MM.1S (cell line): ENCODE measurements around the gene ZNF512.

Experiments
- DNase-seq: peaks from one replicate; pipeline ENCODE4 v3.0.0-alpha.2; 2015
- H2AFZ ChIP-seq: fragments of 300-600 bp; sonication (generic); 2 replicates; pipeline ENCODE4 v1.6.0; 2016; ENCODE audit warnings: antibody characterized with exemption, low read length
- H3F3A ChIP-seq: fragments of 300-600 bp; sonication (generic); 2 replicates; pipeline ENCODE4 v1.6.1; 2016; ENCODE audit warnings: mild to moderate bottlenecking, antibody characterized with exemption, low read length, moderate library complexity, mixed read lengths; ENCODE audit not compliant: insufficient read depth
- H3K27ac ChIP-seq: fragments of 300-600 bp; sonication (generic); 2 replicates; pipeline ENCODE4 v1.5.1; 2016; ENCODE audit warnings: mild to moderate bottlenecking, low read length
- H3K27me3 ChIP-seq: fragments of 300-600 bp; sonication (generic); replicated peaks from 2 replicates; pipeline ENCODE4 v1.6.0; 2016; ENCODE audit warnings: low read length; ENCODE audit not compliant: insufficient read depth
- H3K36me3 ChIP-seq: fragments of 300-600 bp; sonication (generic); replicated peaks from 2 replicates; pipeline ENCODE4 v1.6.1; 2016; ENCODE audit warnings: mild to moderate bottlenecking, low read length, mixed read lengths; ENCODE audit not compliant: insufficient read depth
- H3K4me1 ChIP-seq: fragments of 300-600 bp; sonication (generic); 2 replicates; pipeline ENCODE4 v1.6.1; 2016; ENCODE audit warnings: low read length, mixed read lengths
- H3K4me2 ChIP-seq: fragments of 300-600 bp; sonication (generic); 2 replicates; pipeline ENCODE4 v1.6.0; 2016; ENCODE audit warnings: low read depth, low read length
- H3K4me3 ChIP-seq: fragments of 300-600 bp; sonication (generic); 2 replicates; pipeline ENCODE4 v1.5.1; 2016; ENCODE audit warnings: low read length, mixed read lengths
- H3K79me2 ChIP-seq: fragments of 300-600 bp; sonication (generic); 2 replicates; pipeline ENCODE4 v1.6.1; 2016; ENCODE audit warnings: mixed run types, low read length, mixed read lengths
- H3K9ac ChIP-seq: fragments of 300-600 bp; sonication (generic); 2 replicates; pipeline ENCODE4 v1.6.1; 2016; ENCODE audit warnings: low read length, mixed read lengths
- H3K9me2 ChIP-seq: fragments of 300-600 bp; sonication (generic); replicated peaks from 2 replicates; pipeline ENCODE4 v1.6.1; 2016; ENCODE audit warnings: mild to moderate bottlenecking, low read length, mixed read lengths; ENCODE audit not compliant: insufficient read depth
- H3K9me3 ChIP-seq: fragments of 300-600 bp; sonication (generic); replicated peaks from 2 replicates; pipeline ENCODE4 v1.6.1; 2016; ENCODE audit warnings: mild to moderate bottlenecking, low read length, mixed read lengths; ENCODE audit not compliant: insufficient read depth
- H4K20me1 ChIP-seq: fragments of 300-600 bp; sonication (generic); 2 replicates; pipeline ENCODE4 v1.6.1; 2016; ENCODE audit warnings: mild to moderate bottlenecking, low read length, moderate library complexity, mixed read lengths; ENCODE audit not compliant: insufficient read depth
- EZH2 ChIP-seq: fragments of 300-600 bp; sonication (generic); optimal IDR thresholded peaks from 2 replicates; pipeline ENCODE3; 2017; ENCODE audit warnings: low read depth, mild to moderate bottlenecking, antibody characterized with exemption, low read length, mixed read lengths
- EZH2phosphoT487 ChIP-seq: fragments of 300-600 bp; sonication (generic); IDR thresholded peaks from 2 replicates; pipeline ENCODE4 v1.6.1; 2018; ENCODE audit warnings: antibody characterized with exemption, low read length
- TF ChIP-seq, protein P1 (sequence below): fragments of 300-600 bp; sonication (generic); IDR thresholded peaks from 2 replicates; pipeline ENCODE4 v1.5.1; 2016; ENCODE audit warnings: antibody characterized with exemption, low read length, mixed read lengths

Gene ZNF512

DNA sequence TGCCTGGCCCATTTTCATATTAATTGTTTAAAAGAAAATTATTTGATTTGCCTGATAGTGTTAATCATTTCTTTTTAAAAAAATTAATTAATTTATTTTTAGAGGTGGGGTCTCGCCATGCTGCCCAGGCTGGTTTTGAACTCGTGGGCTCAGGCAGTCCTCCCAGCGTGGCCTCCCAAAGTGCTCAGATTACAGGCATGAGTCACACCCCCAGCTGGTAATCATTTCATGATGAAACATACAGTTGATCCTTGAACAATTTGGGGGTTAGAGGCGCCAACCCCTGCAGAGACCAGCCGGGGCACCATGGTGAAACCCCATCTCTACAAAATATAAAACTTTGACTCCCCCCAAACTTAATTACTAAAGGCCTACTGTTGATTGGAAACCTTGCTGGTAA lies 53.9 kb downstream of the ZNF512 start:
- Histone ChIP-seq H3K79me2 (no peaks in the 10 kb centered on the region), H3K4me2 (no peak overlapping the region), H3K27ac (no peak overlapping the region), H3K9me2 (no peaks in the 10 kb centered on the region), H3F3A (no peaks in the 10 kb centered on the region), H2AFZ (no peak overlapping the region), H3K36me3 (peaks cover 3% of the 10 kb centered on the region), H3K9me3 (no peaks in the 10 kb centered on the region), H3K9ac (no peak overlapping the region), H3K4me3 (no peak overlapping the region), H3K4me1 (no peaks in the 10 kb centered on the region), H4K20me1 (no peaks in the 10 kb centered on the region), H3K27me3 (no peaks in the 10 kb centered on the region)
- TF ChIP-seq, protein P1, sequence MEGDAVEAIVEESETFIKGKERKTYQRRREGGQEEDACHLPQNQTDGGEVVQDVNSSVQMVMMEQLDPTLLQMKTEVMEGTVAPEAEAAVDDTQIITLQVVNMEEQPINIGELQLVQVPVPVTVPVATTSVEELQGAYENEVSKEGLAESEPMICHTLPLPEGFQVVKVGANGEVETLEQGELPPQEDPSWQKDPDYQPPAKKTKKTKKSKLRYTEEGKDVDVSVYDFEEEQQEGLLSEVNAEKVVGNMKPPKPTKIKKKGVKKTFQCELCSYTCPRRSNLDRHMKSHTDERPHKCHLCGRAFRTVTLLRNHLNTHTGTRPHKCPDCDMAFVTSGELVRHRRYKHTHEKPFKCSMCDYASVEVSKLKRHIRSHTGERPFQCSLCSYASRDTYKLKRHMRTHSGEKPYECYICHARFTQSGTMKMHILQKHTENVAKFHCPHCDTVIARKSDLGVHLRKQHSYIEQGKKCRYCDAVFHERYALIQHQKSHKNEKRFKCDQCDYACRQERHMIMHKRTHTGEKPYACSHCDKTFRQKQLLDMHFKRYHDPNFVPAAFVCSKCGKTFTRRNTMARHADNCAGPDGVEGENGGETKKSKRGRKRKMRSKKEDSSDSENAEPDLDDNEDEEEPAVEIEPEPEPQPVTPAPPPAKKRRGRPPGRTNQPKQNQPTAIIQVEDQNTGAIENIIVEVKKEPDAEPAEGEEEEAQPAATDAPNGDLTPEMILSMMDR: no peak
- no peak for TF ChIP-seq EZH2
- TF ChIP-seq EZH2phosphoT487: no peak
- DNase-seq: no peak

DNA sequence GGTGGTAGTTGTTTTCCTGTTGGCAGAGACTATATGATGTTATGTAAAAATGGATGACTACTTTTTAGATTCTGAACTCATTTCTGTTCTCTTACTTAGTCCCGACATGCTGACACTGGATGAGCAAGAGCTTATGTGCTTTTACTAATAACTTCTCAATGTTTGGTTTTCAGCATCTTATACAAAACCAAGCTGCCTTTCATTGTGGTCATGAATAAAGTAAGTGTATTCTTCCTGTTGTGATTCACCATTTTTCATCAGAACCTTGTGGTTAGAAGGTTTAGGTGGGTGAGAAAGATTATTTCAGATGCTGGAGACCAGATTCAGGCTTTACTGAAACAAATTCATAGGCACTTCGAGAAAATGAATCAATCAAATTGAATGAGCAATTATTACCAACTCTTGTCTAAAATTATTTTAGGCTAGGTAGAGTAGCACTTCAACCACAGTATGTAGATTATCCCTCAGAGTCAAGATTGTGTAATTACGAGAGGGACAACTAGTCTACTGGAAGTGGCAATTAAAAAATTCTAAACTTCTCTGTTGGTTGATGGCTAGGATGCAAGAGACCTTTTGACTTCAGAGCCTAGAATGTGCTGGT lies 55.3 kb downstream of the ZNF512 start:
- no peaks in the 10 kb centered on the region for H3K4me1 ChIP-seq
- no peaks in the 10 kb centered on the region for H3F3A ChIP-seq
- TF ChIP-seq EZH2phosphoT487: no peak
- TF ChIP-seq, protein P1: no peak
- no peak for TF ChIP-seq EZH2
- H4K20me1 ChIP-seq: no peaks in the 10 kb centered on the region
- H2AFZ ChIP-seq: no peak overlapping the region
- H3K9me3 ChIP-seq: no peaks in the 10 kb centered on the region
- no peak for DNase-seq
- H3K4me2 ChIP-seq: no peak overlapping the region
- H3K36me3 ChIP-seq: peaks cover 3% of the 10 kb centered on the region; the same call in 1 of the 2 replicates
- no peaks in the 10 kb centered on the region for H3K27me3 ChIP-seq
- H3K79me2 ChIP-seq: no peaks in the 10 kb centered on the region
- H3K4me3 ChIP-seq: no peak overlapping the region
- no peak overlapping the region for H3K27ac ChIP-seq
- H3K9me2 ChIP-seq: no peaks in the 10 kb centered on the region
- H3K9ac ChIP-seq: no peak overlapping the region

DNA sequence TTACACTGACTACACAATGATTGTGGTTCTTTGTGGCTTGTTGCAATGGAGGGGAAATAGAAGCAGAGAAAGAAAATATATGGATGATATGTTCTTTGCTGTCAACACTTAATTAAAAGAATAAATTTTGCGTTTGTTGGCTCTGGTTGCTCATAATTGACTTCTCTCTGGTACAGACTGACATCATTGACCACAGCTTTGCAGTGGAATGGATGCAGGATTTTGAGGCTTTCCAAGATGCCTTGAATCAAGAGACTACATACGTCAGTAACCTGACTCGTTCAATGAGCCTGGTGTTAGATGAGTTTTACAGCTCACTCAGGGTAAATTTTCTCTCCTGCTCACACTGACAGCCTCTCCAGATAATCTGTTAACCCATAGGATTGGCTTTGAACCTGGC lies 55.9 kb downstream of the ZNF512 start:
- H3K79me2 ChIP-seq: no peaks in the 10 kb centered on the region
- no peaks in the 10 kb centered on the region for H3K9me2 ChIP-seq
- no peak for DNase-seq
- no peaks in the 10 kb centered on the region for H4K20me1 ChIP-seq
- no peaks in the 10 kb centered on the region for H3K9me3 ChIP-seq
- H3K4me2 ChIP-seq: no peak overlapping the region
- H3F3A ChIP-seq: no peaks in the 10 kb centered on the region
- no peaks in the 10 kb centered on the region for H3K27me3 ChIP-seq
- TF ChIP-seq, protein P1: no peak
- TF ChIP-seq EZH2phosphoT487 (no peak), EZH2 (no peak)
- no peaks in the 10 kb centered on the region for H3K4me1 ChIP-seq
- no peak overlapping the region for H3K9ac ChIP-seq
- no peak overlapping the region for H3K4me3 ChIP-seq
- no peak overlapping the region for H2AFZ ChIP-seq
- no peak overlapping the region for H3K27ac ChIP-seq
- peaks cover 3% of the 10 kb centered on the region; the same call in 1 of the 2 replicates for H3K36me3 ChIP-seq
